GM18909 (cell line): ENCODE results near the gene PPP1R18.

ENCODE experiments used
- ATAC-seq: cut with Tn5 transposase; IDR thresholded peaks from one replicate; pipeline ENCODE4 v1.9.1; 2021; ENCODE audit warnings: mild to moderate bottlenecking; ENCODE audit not compliant: unreplicated experiment, poor library complexity

PPP1R18 gene

GRCh38 chr6:30690403-30691207 is 4.2 kb upstream of the PPP1R18 start, which contains the start of gene NRM:
Gene NRM (minus strand): TSS chr6:30690984. CDS start chr6:30690974, 10 bp downstream.
- peak; percentile 28 for ATAC-seq

DNA sequence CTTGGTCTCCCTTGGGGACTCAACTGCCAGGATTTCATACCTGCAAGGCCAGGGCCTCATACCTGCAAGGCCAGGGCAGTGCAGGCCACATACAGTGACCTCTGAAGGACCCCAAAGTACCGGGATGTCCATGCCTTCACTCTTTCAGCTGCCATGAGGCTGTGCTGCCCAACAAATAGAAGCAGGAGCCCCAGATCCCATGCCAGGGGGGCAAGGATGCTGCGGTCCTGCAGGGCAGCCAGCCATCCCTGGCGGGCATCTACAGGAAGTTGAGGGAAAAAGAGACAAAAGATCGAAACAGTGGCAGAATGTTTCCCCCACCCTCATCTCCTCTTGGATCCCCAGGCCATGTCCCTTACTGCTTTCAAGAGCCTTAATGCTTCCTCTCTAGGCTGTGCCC is 3.5 kb upstream of the PPP1R18 start:
- ATAC-seq = no peak

DNA sequence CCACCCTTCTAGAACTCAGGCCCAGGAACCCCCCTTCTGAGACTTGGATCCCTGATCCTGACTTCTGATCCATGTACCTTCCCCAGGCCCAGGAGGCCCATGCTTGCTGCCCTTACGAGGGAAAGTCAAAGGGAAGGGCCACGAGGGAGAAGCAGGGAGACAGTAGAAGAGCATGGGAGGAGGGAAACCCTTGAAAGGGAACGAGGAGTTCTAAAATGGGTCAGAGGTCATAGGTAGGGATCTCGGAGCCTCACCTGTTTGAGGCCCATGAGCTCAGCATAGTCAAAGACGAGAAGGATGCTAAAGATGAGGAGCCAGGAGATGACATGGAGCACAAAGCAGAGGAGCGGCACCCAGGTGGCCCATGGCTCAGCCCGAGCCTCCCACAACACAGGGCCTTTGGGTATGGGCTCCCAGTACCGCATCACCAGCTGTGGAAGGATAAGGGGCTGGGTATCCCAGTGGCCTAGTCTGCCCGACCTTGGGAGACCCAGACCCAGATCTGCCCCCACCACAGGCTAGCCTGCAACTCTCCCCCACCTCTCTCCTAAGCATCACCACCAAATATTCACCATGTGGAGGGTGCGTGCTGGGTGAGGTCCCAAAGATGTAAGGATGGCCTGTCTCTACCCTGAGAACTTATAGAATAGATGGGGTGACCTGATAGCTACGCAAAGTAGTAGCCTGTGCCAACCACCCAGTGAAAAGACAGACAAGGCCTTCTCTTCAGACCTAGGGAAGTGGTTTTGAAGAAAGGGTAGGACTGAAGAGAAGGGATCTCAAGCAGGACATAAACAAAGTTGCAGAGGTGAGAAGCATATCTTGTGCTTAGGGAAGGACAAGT is 2.8 kb upstream of the PPP1R18 start:
- no peak for ATAC-seq

- no peak for ATAC-seq
Observed at GRCh38 chr6:30688569-30688968, 2.1 kb upstream of the PPP1R18 start.

GRCh38 chr6:30687659-30688431 is 1.4 kb upstream of the PPP1R18 start:
- no peak for ATAC-seq

DNA sequence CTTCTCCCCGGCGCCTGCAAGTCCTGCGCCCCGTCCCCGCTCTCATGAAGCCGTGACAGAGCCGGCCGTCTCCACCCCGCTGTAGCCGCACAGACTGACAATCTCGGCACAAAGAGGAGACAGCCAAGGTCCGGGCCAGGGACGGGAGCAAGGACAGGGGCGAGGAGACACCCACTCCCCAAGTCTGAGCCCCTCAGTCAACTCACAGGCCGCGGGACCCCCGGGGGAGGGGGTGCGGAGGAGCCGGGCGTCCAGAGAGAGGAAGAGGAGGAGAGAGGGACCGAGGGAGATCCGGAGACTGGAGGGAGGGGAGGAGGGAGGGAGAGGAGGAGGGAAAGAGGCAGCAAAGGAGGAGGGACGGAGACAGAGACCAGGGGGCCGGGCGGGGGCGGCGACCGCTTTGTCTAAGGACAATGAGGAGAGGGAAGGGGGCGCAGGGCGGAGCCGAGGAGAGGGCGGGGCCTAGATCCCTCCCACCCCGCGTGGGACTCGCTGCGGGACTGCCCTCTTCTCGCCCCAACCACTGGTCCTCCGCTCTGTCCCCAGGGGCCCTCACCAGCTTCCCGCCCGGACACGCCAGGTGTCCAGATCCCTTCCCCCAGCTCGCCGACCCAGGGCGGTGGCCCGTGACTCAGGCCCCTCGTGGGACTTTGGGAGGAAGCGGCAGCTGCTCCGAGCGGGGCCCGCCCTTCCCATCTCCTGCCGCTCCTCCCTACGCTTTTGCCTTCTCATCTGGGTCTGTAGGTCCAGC is 638 bp upstream of the PPP1R18 start:
- ATAC-seq = peak; percentile 50

DNA sequence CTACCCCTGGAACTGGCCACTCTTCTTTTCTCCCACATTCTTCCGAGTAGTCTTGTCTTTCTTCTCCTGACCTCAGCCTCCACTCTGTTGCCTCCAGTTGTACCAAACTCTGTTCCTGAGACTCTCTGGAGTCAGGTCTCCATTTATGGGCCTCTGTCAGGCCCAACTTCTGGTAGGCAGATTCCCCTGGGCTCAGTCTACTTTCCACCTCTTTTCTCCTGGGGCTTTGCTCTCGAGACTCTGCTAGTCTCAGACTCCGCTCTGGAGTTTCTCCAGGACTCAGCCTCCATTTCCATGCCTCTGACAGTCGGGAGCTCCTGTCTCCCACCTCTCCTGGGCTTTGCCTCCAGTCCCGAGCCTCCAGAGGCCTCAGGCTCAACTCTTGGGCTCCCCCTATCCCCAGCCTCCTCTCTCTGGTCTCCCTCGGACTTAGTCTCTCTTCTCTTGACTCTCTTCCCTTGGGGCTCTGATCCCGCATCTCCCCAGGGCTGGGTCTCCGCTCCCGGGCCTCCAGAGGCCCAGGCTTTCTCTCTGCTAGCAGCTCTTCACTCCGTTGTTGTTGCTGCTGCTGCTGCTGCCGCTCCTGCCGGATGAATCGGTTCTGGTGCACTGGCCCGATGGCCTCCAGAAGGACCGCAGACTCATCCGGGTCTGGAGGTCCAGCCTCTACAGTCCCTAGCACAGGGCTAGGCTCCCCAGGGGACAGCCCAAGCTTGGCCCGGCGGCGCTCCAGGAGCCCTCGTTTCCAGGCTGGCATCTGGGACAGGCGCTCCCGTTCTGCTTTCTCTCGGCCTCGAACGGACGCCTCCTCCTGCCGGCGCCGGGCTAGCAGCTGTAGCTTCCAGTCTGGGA is 1.1 kb downstream of the PPP1R18 start:
- ATAC-seq = no peak

DNA sequence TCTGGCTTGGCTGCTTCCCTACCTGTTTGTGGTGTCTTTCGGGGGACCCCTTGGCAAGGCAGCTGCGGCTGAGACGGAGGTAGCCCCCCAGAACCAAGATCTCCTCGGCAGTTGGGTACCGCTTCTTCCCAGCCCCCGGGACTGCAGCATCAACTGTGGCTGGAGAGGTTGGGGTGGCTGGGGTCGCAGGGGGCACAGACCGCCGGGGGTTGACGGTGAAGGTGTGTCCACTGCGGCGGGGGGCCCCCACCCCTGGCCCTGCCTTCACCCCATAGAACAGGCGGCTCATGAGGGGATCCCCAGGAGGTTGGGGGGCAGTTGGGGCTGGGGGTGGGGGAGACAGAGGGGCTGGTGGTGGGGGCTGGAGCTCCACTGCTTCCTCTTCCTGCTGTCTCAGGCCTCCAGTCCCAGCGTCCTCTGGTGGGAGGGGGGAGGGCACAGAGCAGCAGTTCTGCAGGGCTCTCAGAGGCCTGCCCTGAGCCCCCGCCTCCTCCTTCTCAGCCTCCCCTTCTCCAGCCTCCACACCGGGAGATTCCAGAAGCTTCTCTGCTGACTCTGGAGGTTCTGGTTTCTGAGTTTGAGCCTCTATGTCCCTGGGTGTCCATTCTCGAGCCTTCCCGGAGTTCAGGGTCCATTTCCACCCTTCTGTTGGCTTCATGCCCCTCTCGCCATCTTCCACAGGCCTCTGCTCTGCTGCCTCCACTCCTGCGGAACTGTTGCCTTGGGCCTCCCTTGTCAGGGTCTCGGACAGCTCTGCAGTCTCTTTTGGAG is 1.9 kb downstream of the PPP1R18 start:
- ATAC-seq = no peak

DNA sequence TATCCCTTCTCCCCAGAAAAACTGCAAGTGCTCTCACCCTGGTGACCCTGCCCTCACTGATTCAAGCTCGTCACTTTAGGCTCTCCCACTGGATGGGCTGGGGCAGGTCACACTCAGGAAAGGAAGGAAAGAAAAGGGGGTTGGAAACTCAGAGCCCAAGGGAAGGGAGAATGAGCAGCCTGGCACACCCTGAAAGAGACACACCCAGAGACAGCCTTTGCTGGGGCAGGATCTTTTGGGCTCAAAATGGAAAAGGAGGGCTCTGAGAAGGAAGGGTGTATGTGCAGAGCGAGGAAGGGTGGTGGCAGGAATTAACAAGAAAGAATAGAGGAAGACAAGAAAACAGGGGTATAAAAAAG is 2.5 kb downstream of the PPP1R18 start:
- ATAC-seq = no peak

DNA sequence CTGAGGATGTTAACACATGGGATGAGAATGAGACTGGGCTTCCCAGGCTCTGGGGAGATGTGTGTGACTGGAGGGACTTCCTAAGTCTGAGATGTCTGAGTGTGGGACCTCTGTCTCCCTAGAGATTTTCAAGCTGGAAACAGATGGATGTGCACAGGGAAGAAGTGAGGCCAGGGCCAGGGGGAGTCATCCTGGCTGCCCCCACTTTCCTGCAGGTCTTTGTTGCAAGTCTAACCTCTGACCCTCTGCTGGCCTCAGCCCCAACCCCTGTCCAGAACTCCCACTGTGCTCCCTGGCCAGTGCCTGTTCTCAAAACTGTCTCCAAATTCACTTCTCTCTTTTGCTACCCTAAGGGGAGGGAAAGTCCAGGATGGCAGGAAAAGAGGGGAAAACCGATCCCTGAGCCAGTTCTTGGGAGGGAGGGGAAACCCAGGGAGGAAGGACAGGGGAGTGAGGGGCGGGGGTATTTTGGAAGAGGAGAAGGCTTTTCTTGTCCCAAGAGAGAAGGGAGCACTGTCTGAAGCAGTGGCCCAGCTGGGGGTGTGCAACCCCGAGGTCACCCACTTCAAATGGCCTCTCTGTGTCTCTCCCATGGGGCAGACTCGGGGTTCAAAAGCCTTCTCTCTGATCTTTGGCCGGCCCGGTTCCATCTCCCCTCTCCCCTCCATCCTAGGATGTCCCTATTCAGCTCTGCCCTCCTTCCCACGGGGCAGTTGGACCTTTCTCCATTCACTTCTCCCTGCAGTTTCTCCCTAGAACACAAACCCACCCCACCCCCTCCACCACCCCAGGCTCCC is 3.1 kb downstream of the PPP1R18 start:
- no peak for ATAC-seq

- ATAC-seq = peak; percentile 44
Observed at GRCh38 chr6:30682143-30683117, 4.0 kb downstream of the PPP1R18 start.

DNA sequence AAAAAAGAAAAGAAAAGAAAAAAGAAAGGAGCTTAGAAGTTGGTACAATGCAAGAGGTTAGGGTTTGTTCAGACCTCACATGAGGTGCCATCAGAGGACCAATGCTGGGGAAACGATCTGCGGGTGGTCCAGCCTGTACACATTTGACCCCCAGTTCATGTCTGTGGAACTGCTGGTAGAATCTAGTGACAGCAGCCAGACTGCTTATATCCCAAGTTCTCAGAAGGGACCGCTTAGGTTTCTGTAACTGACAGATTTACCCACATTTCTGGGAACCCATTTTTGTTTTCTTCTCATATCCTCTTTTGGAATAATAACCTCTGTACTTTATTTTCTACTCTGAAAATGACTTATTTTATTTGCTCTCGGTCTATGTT is 4.7 kb downstream of the PPP1R18 start:
- no peak for ATAC-seq

DNA sequence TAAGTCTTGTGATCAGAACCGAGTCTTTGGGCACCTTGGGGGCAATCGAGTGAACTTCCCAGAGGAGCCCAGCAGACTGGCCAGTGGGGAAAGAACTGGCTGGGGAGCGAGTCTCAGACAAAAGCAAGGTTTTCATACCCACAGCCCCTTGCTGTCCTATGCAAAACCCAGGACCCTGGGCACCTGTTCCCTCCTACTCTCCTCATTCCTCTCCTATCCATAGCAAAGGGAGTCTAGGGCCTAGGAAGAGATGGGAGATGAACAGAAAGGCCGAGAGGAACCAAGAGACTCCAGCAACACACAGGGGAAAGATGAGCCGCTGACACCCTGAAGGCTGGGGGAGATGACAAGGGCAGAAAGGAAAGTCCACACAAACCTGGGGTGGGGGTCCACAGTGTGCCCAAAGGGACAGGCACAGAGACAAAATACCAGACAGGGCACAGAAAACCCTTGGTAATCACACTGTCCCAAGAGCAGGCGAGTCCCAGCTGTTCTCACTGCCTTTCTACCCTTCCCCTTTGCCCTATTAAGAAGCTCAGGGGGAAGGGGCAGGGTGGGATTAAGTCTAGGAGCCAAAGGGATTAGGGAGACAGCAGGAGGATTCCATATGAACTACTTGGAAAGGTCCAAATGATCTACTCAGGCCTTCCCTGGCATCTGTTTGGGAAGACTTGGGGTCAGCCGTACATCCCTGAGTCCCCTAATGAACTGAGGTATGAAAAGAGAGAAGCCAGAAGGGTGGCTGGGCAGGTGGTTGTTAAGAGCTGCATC is 6.5 kb downstream of the PPP1R18 start:
- no peak for ATAC-seq

- no peak for ATAC-seq
Observed at GRCh38 chr6:30678964-30679726, 7.3 kb downstream of the PPP1R18 start.

DNA sequence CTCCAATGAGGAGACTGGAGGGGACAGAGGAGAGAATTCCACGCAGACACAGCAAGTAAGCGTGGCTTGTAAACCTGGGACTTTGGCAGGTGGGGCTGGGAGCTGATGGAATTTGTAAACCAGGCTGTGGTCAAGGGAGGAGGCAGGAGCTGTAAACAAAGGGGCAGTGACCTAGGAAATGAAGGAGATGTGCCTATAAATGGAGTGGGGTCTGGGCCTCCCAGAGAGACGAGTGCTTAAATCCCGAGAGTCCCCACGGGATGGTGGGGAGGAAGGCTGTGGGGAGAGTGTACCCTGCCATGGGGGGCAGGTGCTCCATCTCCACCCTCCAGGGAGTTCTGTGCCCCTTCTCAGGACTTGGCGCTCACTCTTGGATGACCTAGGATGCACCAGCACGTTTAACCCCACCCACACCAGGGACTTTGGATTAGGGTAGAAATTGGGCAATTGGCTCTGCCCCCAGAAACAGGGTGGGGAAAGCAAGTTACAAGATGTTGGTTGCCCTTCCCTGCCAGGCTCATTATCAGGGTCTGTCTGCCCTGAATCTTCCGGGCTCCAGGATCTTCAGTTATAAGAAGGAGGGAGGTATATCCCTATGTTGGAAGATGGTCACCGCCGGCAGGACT is 9.7 kb downstream of the PPP1R18 start:
- no peak for ATAC-seq
